HG02885 (cell line): ENCODE measurements around the gene PRDM9.
"Not testable (repeated sequence)": the region's sequence is repeated elsewhere in the genome, so short reads cannot be mapped to it uniquely, and the experiment has no call there.

Experiments
- ATAC-seq: cut with Tn5 transposase; IDR thresholded peaks from one replicate; pipeline ENCODE4 v1.9.1; 2021; ENCODE audit warnings: mild to moderate bottlenecking; ENCODE audit not compliant: unreplicated experiment, poor library complexity

The PRDM9 gene

GRCh38 chr5:23526616-23527015 is 19.2 kb downstream of the PRDM9 start:
- not testable (repeated sequence) for ATAC-seq

- ATAC-seq, result not testable (repeated sequence)
Observed at GRCh38 chr5:23527216-23527920, 20.0 kb downstream of the PRDM9 start.

GRCh38 chr5:23528677-23529076 is 21.3 kb downstream of the PRDM9 start:
- ATAC-seq, result no peak

GRCh38 chr5:23530571-23530970 is 23.2 kb downstream of the PRDM9 start:
- no peak for ATAC-seq

GRCh38 chr5:23571059-23571458 is 63.6 kb downstream of the PRDM9 start:
- ATAC-seq, result no peak
